Adrenal gland (tissue), 12 donors: ENCODE data around the gene IQSEC1. TPM values are rescaled to one million over a fixed set of nuclear protein-coding genes. Genes with fewer than 3 reads are reported as not detected.

ENCODE experiments used
- DNase-seq, 7 donors: peaks; one replicate each; pipeline ENCODE4 v3.0.0-alpha.2; 2019 to 2020
- H3K27ac ChIP-seq, 5 donors: fragments of 200-600 bp; sonication (generic) in 4 of 5; 1 replicate in 3 of 5; 2 replicates in 2 of 5; pipeline versions ENCODE4 v1.5.1 to v1.8.0; 2016 to 2020; ENCODE audit warnings: mild to moderate bottlenecking in 1 of 5
- H3K27me3 ChIP-seq: fragments of 200-600 bp; 2 replicates; pipeline ENCODE4 v1.8.0; 2021
- H3K36me3 ChIP-seq, 2 donors: fragments of 200-600 bp; replicated peaks in 1 of 2; 1 replicate in 1 of 2; 2 replicates in 1 of 2; pipeline versions ENCODE4 v1.5.1 to v1.8.0; 2018 to 2022
- H3K4me1 ChIP-seq, 2 donors: fragments of 200-600 bp; replicated peaks in 1 of 2; 1 replicate in 1 of 2; 2 replicates in 1 of 2; pipeline versions ENCODE4 v1.5.1 to v1.8.0; 2018 to 2021
- H3K4me3 ChIP-seq, 4 donors: fragments of 200-600 bp; sonication (generic) in 3 of 4; one replicate each; pipeline ENCODE4 v1.5.1; 2016 to 2018
- H3K9me3 ChIP-seq, 3 donors: fragments of 200-600 bp; sonication (generic) in 1 of 3; replicated peaks in 1 of 3; 1 replicate in 2 of 3; 2 replicates in 1 of 3; pipeline versions ENCODE4 v1.5.1 to v1.8.0; 2016 to 2021
- CTCF ChIP-seq, 6 experiments: fragments of 450-650 bp in 4 of 6; fragments of 200-600 bp in 2 of 6; sonication (generic) in 1 of 6; IDR thresholded peaks; 1 replicate in 5 of 6; 2 replicates in 1 of 6; pipeline versions ENCODE4 v1.5.1 to v1.8.0; 2016 to 2021; ENCODE audit warnings: antibody characterized with exemption in 6 of 6, mild to moderate bottlenecking in 2 of 6, moderate library complexity in 1 of 6
- POLR2A ChIP-seq, 2 donors: fragments of 450-650 bp; IDR thresholded peaks; one replicate each; pipeline ENCODE4 v1.6.1; 2017; ENCODE audit warnings: antibody characterized with exemption in 2 of 2, mild to moderate bottlenecking in 2 of 2, moderate library complexity in 1 of 2
- WGBS, 4 donors: extraction: QIAGEN DNeasy Blood & Tissue Kit in 2 of 4; methylation state at CpG; one replicate each; pipeline versions ENCODE4 v1.1.5 to v1.1.7; 2013 to 2017; 5-methylcytosine and 5-hydroxymethylcytosine counted together
- intact Hi-C, 2 donors: fragments of 100-400 bp; cut with DNase I; formaldehyde crosslinking; loops; one replicate each; pipeline versions ENCODE4 v1.14.1 to v1.15.0; 2022 to 2023
- polyA plus RNA-seq, 3 donors: library from polyadenylated mRNA; stranded (reverse); fragments of 200-250 nt in 2 of 3; fragments of 350-450 nt in 1 of 3; fragmentation: Illumina TruSeq in 1 of 3; extraction: RNeasy Lipid Tissue Mini Kit (QIAGEN cat#74804) in 1 of 3; gene quantifications; one replicate each; pipeline ENCODE4 v1.2.3, GENCODE V29; 2013 to 2014
- total RNA-seq, 9 donors: library from RNA; depleted of rRNA in 4 of 9; stranded (reverse); fragments of >200 nt in 4 of 9; fragments of 120-200 nt in 1 of 9; fragmentation: NEBNext Ultra II Directional in 1 of 9; extraction: Animal tissue kit (Norgen Biotek cat#: 25700) in 1 of 9; gene quantifications; one replicate each; pipeline versions ENCODE4 v1.1.0 to v1.2.4, GENCODE V29; 2013 to 2023
- donor health status: healthy with polysubstance abuse.
- donor health status: Bipolar disorder and iron deficiency.
- donor health status: DM: yes; HTN: yes; CAD: no.
- donor health status: DM: no; HTN: no; CAD: no.
- donor health status: DM: no; HTN: no; CAD: no.
- donor health status: DM: yes; HTN: yes; CAD: no.

The IQSEC1 gene
- total and polyA plus RNA-seq, 12 donors: 24.4 to 133 (median 94.2) TPM

- 64 to 77% (median 73%) methylated on average over 2 of the region's 2 CpGs for WGBS, 4 donors
- Histone ChIP-seq H3K4me3 (no peak overlapping the region), H3K27me3 (no peaks in the 10 kb centered on the region), H3K4me1 (peaks cover 22 to 58% of the 10 kb centered on the region in 2 donors), H3K27ac (peak overlapping the region in 2 of 5 donors; percentile 1 to 35), H3K9me3 (no peaks in the 10 kb centered on the region), H3K36me3 (no peaks in the 10 kb centered on the region)
- TF ChIP-seq POLR2A (IDR thresholded peaks at IDR 0.05): no peak
- intact Hi-C loops: no loop called here
- DNase-seq: no peak
Observed at GRCh38 chr3:13002398-13003124, 70.7 kb downstream of the IQSEC1 start.

- intact Hi-C loops: no loop called here
- Histone ChIP-seq H3K4me3 (peak overlapping the region in 1 of 4 donors; percentile 5), H3K27me3 (no peaks in the 10 kb centered on the region), H3K36me3 (no peaks in the 10 kb centered on the region), H3K9me3 (no peaks in the 10 kb centered on the region), H3K4me1 (peaks cover 22 to 49% of the 10 kb centered on the region in 2 donors), H3K27ac (peak overlapping the region; percentile 52 to 95 (median 91))
- peak; percentile 87 to 98 (median 96) for DNase-seq
- WGBS, 4 donors: 32 to 47% (median 39%) methylated on average over 10 to 14 of the region's 14 CpGs
- TF ChIP-seq CTCF (IDR thresholded peaks at IDR 0.05): no peak
- peak in 1 of 2 donors; percentile 60 for TF ChIP-seq POLR2A (IDR thresholded peaks at IDR 0.05)
Observed at GRCh38 chr3:12999147-13000140, 73.8 kb downstream of the IQSEC1 start.

DNA sequence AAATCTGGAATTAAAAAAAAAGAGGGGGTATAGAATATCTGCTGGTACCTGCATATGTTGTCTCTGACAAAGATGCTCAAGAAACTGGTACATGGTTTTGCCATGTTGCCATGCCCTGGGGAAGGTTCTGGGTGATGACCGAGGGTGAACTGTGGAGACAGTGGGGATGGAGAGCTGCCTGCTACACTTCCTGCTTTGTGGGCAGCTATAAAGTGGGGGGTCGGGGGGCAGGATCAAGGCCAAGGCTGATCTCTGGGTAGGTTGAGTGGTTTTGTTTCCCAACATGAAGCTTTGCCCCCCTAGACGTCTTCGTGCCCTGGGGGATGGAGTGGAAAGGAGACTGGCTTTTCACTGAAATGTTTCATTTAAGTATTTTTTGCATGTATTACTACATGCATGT, 74.6 kb downstream of the IQSEC1 start:
- WGBS, 4 donors: 55 to 68% (median 61%) methylated on average over 3 to 4 of the region's 4 CpGs
- Histone ChIP-seq H3K27me3 (no peaks in the 10 kb centered on the region), H3K4me1 (peaks cover 18 to 41% of the 10 kb centered on the region in 2 donors), H3K4me3 (peak overlapping the region in 1 of 4 donors; percentile 5), H3K9me3 (no peaks in the 10 kb centered on the region), H3K36me3 (no peaks in the 10 kb centered on the region), H3K27ac (peak overlapping the region; percentile 52 to 95 (median 91))
- intact Hi-C loops: no loop called here
- TF ChIP-seq CTCF (IDR thresholded peaks at IDR 0.05) (no peak), POLR2A (IDR thresholded peaks at IDR 0.05) (no peak)
- DNase-seq: peak in 1 of 7 donors; percentile 21

- no peak overlapping the region for H3K4me3 ChIP-seq
- no peaks in the 10 kb centered on the region for H3K36me3 ChIP-seq
- peaks cover 22 to 45% of the 10 kb centered on the region in 2 donors for H3K4me1 ChIP-seq
- peak overlapping the region in 1 of 5 donors; percentile 91 for H3K27ac ChIP-seq
- H3K9me3 ChIP-seq: no peaks in the 10 kb centered on the region
- TF ChIP-seq CTCF (IDR thresholded peaks at IDR 0.05) (no peak), POLR2A (IDR thresholded peaks at IDR 0.05) (no peak)
- DNase-seq: no peak
- intact Hi-C loops: no loop called here
- no peaks in the 10 kb centered on the region for H3K27me3 ChIP-seq
Observed at GRCh38 chr3:12997387-12997786, 75.8 kb downstream of the IQSEC1 start.
